ENCODE data around the gene NPPA. TPM values are rescaled to one million over a fixed set of nuclear protein-coding genes. Genes with fewer than 3 reads are reported as not detected.
A peak's percentile ranks its signal among the peaks of the same experiment; 100 is the strongest.
"Not testable (repeated sequence)": the region's sequence is repeated elsewhere in the genome, so short reads cannot be mapped to it uniquely, and the experiment has no call there.

Gene NPPA
- total RNA-seq, 1 experiment from 2014 or later, result not detected

GRCh38 chr1:11823366-11824137 is 24.0 kb downstream of the NPPA start:
- no peak for DNase-seq
- Histone ChIP-seq H3K36me3 (replicated peaks; ENCODE audit: control insufficient read depth, insufficient read depth, low read length) (peaks cover 13% of the 10 kb centered on the region), H3K27me3 (ENCODE audit: control insufficient read depth, insufficient read depth, low read length) (no peaks in the 10 kb centered on the region), H3K4me3 (ENCODE audit: insufficient read depth, low read depth, low read length) (no peak overlapping the region)

GRCh38 chr1:11822091-11822490 is 25.5 kb downstream of the NPPA start:
- no peaks in the 10 kb centered on the region for H3K27me3 ChIP-seq (ENCODE audit: control insufficient read depth, insufficient read depth, low read length)
- DNase-seq, result no peak
- H3K4me3 ChIP-seq (ENCODE audit: insufficient read depth, low read depth, low read length), result no peak overlapping the region
- peaks cover 10% of the 10 kb centered on the region for H3K36me3 ChIP-seq (replicated peaks; ENCODE audit: control insufficient read depth, insufficient read depth, low read length)

GRCh38 chr1:11817192-11817591 is 30.4 kb downstream of the NPPA start:
- DNase-seq, result no peak
- H3K4me3 ChIP-seq (ENCODE audit: insufficient read depth, low read depth, low read length), result no peak overlapping the region
- H3K27me3 ChIP-seq (ENCODE audit: control insufficient read depth, insufficient read depth, low read length), result no peaks in the 10 kb centered on the region
- peaks cover 22% of the 10 kb centered on the region for H3K36me3 ChIP-seq (replicated peaks; ENCODE audit: control insufficient read depth, insufficient read depth, low read length)

- Histone ChIP-seq H3K36me3 (replicated peaks; ENCODE audit: control insufficient read depth, insufficient read depth, low read length) (peaks cover 27% of the 10 kb centered on the region), H3K4me3 (ENCODE audit: insufficient read depth, low read depth, low read length) (no peak overlapping the region), H3K27me3 (ENCODE audit: control insufficient read depth, insufficient read depth, low read length) (no peaks in the 10 kb centered on the region)
- no peak for DNase-seq
These were observed 34.6 kb downstream of the NPPA start for GRCh38 chr1:11813021-11813420.

GRCh38 chr1:11807133-11807532 is 40.5 kb downstream of the NPPA start:
- peaks cover 10% of the 10 kb centered on the region for H3K36me3 ChIP-seq (replicated peaks; ENCODE audit: control insufficient read depth, insufficient read depth, low read length)
- DNase-seq, result no peak
- no peak overlapping the region for H3K4me3 ChIP-seq (ENCODE audit: insufficient read depth, low read depth, low read length)
- no peaks in the 10 kb centered on the region for H3K27me3 ChIP-seq (ENCODE audit: control insufficient read depth, insufficient read depth, low read length)

GRCh38 chr1:11806307-11806936 is 41.2 kb downstream of the NPPA start:
- no peak for DNase-seq
- H3K4me3 ChIP-seq (ENCODE audit: insufficient read depth, low read depth, low read length), result peak overlapping the region; percentile 94
- no peaks in the 10 kb centered on the region for H3K27me3 ChIP-seq (ENCODE audit: control insufficient read depth, insufficient read depth, low read length)
- H3K36me3 ChIP-seq (replicated peaks; ENCODE audit: control insufficient read depth, insufficient read depth, low read length), result peaks cover 6% of the 10 kb centered on the region

GRCh38 chr1:11805422-11806306 is 41.9 kb downstream of the NPPA start, which contains the start of the genes CLCN6 and MTHFR:
Gene CLCN6 (plus strand): TSS chr1:11806191. CDS start chr1:11806263, 72 bp downstream.
Gene MTHFR (minus strand): TSS chr1:11805964. CDS start chr1:11803116, 2,848 bp downstream.
- Histone ChIP-seq H3K36me3 (replicated peaks; ENCODE audit: control insufficient read depth, insufficient read depth, low read length) (peaks cover 8% of the 10 kb centered on the region), H3K4me3 (ENCODE audit: insufficient read depth, low read depth, low read length) (peak within 1 kb of the TSS; percentile 94), H3K27me3 (ENCODE audit: control insufficient read depth, insufficient read depth, low read length) (no peaks in the 10 kb centered on the region)
- DNase-seq, result peak; percentile 99

- peaks cover 8% of the 10 kb centered on the region for H3K36me3 ChIP-seq (replicated peaks; ENCODE audit: control insufficient read depth, insufficient read depth, low read length)
- peak overlapping the region; percentile 94 for H3K4me3 ChIP-seq (ENCODE audit: insufficient read depth, low read depth, low read length)
- DNase-seq, result peak; percentile 57
- no peaks in the 10 kb centered on the region for H3K27me3 ChIP-seq (ENCODE audit: control insufficient read depth, insufficient read depth, low read length)
These were observed 42.7 kb downstream of the NPPA start for GRCh38 chr1:11804666-11805421.

GRCh38 chr1:11803924-11804665 is 43.5 kb downstream of the NPPA start:
- H3K27me3 ChIP-seq (ENCODE audit: control insufficient read depth, insufficient read depth, low read length); DNase-seq; H3K36me3 ChIP-seq (replicated peaks; ENCODE audit: control insufficient read depth, insufficient read depth, low read length): not testable (repeated sequence)
- H3K4me3 ChIP-seq (ENCODE audit: insufficient read depth, low read depth, low read length), result peak overlapping the region; percentile 94

- Histone ChIP-seq H3K27me3 (ENCODE audit: control insufficient read depth, insufficient read depth, low read length) (no peaks in the 10 kb centered on the region), H3K36me3 (replicated peaks; ENCODE audit: control insufficient read depth, insufficient read depth, low read length) (peaks cover 8% of the 10 kb centered on the region), H3K4me3 (ENCODE audit: insufficient read depth, low read depth, low read length) (peak overlapping the region; percentile 51)
- peak; percentile 97 for DNase-seq
These were observed 44.4 kb downstream of the NPPA start for GRCh38 chr1:11802973-11803885.

- Histone ChIP-seq H3K36me3 (replicated peaks; ENCODE audit: control insufficient read depth, insufficient read depth, low read length) (peaks cover 8% of the 10 kb centered on the region), H3K4me3 (ENCODE audit: insufficient read depth, low read depth, low read length) (peak overlapping the region; percentile 51), H3K27me3 (ENCODE audit: control insufficient read depth, insufficient read depth, low read length) (no peaks in the 10 kb centered on the region)
- DNase-seq, result peak; percentile 72
These were observed 45.0 kb downstream of the NPPA start for GRCh38 chr1:11802616-11802972.

- Histone ChIP-seq H3K27me3 (ENCODE audit: control insufficient read depth, insufficient read depth, low read length) (no peaks in the 10 kb centered on the region), H3K4me3 (ENCODE audit: insufficient read depth, low read depth, low read length) (no peak overlapping the region), H3K36me3 (replicated peaks; ENCODE audit: control insufficient read depth, insufficient read depth, low read length) (peaks cover 5% of the 10 kb centered on the region)
- no peak for DNase-seq
These were observed 46.7 kb downstream of the NPPA start for GRCh38 chr1:11800756-11801433.

Measured in H7 (cell line).